SHP77 treated with DMSO at 0.1 percent for 48 hours (cell line): ENCODE measurements around the gene DHX35.
"Not testable (repeated sequence)": the region's sequence is repeated elsewhere in the genome, so short reads cannot be mapped to it uniquely, and the experiment has no call there.

Experiments
- DNase-seq: peaks from one replicate; lab custom pipeline; 2025; lab: John Stamatoyannopoulos, UW

DHX35 gene

DNA sequence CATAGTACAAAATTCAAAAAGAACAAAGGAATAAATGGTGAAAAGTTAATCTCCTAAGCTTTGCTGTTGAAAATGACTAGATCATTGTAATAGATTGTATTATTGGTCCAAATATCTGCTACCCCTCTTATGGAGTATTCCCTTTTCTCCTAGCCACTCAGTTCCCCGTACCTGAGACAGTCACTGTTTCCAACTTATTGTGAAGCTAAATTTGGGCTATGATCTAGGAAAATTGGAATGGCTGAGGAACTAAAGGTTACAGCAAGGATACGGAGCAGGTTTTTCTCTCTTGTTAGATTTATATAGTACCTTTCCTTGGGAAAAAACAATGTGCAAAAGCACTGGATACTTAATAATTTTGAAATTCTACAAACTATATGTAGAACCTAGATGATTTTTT lies 17.3 kb downstream of the DHX35 start:
- DNase-seq, result no peak

DNA sequence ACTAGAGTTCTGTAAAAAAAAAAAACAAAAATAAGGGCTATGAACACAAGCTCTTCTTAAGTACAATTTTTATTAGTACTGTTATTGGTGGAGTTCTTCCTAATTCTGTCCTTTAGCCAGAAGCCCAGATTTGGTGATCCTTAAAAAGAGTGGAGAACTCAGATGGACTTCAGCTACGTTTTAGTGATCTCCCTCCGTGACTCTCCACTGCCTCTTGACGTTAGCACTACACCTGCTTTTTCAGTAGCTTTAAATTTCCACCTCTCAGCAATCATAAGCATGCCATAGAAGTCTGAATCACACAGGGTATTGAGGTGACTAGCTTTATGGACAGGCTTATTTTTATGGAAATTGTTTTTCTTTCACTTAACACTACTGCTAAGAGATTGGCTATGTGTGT lies 17.7 kb downstream of the DHX35 start:
- no peak for DNase-seq

DNA sequence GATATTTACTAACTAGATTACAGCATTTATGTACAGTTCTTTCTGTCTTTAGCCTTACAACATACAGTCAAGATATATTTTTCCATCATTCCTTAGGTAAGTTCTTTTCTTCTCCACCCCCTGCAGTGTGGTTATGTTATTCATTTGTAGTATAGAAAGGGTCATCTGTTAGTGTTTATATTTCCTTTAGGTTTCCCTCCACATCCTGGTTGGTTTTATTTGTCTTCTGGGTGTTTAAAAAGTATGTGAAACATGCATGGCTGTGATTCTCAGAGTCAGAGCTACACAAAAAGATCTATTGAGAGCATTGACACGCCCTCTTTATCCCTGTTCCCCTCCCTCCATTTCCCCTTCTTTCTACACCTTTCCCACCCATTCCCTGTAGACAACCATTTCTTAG lies 20.1 kb downstream of the DHX35 start:
- no peak for DNase-seq

DNA sequence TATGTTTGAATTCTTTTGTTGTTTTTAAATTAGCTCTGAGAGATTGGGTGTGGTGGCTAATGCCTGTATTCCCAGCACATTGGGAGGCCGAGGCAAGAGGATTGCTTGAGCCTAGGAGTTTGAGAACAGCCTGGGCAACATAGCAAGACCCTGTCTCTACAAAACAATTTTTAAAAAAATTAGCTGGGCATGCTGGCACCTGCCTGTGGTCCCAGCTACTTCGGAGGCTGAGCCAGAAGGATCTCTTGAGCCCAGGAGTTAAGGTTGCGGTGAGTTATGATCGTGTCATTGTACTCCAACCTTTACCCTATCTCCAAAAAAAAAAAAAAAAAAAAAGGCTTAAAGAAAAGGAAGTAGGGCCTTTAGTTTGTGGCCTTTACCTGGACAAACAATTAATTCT lies 22.9 kb downstream of the DHX35 start:
- no peak for DNase-seq

DNA sequence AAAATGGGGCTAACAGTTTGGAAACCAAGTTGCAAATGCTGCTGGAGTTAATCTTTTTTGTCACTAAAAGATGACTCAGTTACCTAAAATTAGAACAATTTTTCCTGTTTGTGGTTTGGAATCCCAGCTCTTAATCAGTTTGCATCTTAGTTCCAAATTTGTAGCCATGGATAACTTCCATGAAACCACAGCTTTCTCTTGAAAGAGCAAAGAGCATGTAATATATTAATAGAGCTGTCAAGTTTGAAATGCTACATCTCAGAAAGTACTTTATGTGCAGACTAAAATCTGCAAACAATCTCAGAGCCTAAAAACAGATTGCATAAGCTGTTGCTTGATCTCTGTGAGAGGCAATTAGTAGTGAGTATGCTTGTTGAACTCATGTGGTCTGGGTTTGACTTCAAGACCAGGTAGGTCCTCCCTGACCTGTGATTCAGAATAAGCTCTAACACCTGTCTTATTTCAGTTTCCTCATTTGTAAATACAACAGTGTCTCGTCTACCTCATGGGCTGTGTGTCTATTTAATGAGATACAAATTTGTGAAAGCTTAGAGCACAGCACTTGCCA lies 23.5 kb downstream of the DHX35 start:
- DNase-seq, result no peak

DNA sequence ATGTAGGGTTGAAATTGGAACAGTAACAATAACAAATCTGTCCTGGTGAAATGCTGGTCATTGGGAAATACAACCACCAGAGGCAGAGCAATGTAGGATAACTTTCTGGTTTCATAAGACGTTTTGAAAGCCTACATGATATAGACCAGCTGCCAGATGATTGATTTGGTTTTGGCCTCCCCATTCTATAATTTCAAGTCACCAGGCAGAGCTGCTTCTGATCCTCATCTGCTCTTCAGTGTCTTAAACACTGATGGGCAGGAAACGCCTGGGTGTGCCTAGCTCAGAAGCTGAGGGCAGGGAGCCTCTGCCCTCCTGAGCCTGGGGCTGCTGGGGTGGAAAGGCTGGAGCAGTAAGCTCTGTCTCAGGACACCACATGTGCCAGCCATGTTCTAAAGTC lies 24.5 kb downstream of the DHX35 start:
- DNase-seq, result no peak

DNA sequence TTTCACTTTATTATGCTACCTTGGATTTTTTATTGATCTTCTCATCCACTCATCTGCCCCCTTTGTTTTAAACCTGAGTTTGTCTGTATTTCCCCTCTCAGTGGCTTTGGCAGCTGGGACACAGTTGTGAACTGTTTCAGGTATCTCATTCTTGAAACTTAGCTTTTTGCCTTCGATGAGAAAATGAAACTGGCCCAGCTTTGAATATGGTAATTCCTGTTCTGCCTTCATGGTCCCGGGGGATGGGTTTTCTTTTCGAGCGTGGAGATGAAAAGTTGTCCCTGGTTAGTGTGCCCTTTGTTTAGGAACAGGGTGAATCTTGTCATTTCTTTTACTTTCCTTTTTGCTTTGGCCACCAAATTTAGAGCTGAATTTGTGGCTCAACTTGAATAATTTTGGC lies 25.6 kb downstream of the DHX35 start:
- no peak for DNase-seq

DNA sequence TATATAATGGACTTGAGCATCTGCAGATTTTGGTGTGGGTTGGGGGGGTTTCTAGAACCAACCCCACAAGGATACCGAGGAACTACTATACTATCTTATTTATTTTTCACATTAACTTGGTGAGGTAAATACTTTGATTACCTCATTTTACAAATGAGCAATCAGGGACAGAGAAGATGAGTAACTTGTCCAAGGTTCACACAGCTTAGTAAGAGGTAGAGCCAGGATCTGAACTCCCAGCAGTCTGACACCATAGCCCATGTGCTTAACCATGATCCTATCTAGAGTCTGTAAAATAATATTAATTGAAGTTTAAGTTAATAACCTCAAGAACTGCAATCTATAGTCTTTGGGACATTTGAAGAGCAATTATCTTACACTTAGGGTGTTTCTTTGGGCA lies 28.6 kb downstream of the DHX35 start:
- DNase-seq, result no peak

DNA sequence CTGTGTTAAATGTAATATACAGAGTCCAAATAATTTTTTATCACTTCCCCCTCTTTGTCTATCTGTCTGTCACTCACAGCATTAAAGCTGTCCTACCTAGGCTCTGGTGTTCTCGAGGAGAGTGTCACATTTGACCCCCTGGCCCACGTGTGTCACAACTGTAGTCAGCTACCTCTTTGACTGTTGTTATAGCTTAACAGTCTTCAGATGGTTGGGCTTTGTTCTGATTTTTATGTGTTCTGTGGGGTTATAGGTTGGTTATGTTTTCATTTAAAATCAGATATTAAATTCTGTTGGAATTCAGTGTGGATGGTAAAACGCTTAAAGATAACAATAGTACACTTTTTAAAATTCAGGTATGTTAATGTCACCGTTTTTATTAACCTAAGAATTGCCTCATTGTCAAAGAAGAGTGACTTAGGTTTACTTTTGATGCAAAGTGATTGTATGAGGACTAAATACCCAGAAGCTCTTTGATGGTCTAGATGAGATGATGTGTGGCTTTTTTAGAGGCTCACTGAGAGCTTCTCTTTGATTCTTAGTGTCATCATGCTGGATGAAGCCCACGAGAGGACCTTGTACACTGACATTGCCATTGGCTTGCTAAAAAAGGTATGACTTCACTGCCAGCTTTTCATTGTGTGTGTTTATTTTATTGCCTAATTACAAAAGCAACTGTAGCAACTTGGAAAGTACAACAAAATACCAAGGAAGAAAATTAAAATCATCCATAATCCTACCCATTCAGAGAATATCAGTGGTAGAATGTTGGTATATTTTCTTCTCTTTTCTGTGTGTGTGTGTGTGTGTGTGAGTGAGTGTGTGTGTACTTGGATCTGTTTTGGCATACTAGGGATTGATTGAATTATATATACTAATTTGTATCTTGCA lies 29.9 kb downstream of the DHX35 start:
- DNase-seq, result no peak

DNA sequence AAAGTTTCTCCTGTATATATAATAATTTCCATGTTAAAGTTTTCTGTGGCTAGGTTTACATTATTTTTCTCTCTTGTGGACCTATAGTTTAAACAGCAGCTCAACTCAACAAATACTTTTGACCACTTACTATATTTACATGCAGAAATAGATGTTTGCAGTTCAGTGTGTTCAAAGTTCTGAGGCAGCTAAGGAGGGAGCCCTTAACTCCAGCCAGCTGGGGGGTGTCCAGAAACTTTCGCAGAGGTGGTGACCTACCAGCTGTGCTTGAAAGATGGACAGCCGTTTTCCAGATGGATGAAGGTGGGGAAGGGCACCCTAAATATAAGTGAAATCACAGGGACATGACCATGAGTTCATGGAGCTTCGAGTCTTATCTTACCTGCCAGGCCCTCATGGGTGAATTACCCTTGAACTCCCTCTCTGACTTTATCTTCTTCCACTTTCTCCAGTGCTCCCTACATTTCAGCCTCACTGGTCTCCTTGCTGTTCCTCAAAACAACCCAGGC lies 33.4 kb downstream of the DHX35 start:
- DNase-seq, result no peak

DNA sequence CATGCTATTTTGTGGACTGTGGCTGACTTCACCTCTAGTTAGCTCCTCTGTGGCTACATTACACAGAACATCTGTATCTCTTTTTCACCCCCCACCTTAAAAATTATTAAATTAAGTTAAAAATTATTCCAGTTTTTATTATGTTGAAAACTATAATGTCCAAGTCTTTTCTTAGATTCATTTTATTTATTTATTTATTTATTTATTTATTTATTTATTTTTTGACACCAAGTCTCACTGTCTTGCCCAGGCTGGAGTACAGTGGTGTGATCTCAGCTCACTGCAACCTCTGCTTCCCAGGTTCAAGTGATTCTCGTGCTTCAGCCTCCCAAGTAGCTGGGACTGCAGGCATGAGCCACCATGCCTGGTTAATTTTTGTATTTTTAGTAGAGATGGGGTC lies 34.7 kb downstream of the DHX35 start:
- not testable (repeated sequence) for DNase-seq

DNA sequence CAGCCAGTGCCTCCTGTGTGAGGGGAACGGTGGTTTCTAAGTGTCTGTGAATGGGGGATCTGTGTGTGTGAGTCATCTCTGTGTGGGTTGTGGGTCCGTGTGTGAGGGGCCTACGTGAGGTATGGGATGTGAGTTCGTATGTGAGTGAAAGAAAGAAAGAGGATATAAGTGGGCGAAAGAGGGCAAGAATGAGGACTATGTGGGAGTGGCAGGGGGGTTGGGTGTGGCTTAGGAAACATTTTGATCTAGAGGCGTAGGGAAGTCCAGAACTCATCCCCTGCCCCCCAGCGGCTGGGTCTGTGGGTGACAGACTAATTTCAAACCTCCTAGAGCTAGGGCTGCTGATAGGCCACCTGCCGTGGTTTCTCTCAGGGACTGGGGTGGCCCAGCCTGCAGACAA lies 35.5 kb downstream of the DHX35 start:
- DNase-seq, result no peak

DNA sequence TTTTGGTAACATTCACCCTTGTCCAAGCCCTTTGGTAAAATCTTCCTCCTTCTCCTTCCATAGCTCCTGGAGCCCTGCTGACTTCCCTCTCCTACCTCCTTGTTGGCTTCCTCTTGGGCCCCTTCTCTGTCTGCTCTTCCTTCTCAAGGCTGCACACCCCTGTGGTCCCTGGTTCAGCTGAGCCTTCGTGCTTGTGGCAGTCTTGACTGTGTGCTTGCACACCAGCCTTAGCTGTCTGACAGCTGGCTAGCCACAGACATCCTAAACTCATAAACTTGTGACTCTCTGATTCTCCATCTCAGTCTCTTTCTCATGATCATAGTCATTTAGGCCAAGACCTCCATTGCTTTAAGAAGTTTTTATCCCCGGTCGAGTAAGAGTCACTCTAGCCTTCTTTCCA lies 37.1 kb downstream of the DHX35 start:
- no peak for DNase-seq

DNA sequence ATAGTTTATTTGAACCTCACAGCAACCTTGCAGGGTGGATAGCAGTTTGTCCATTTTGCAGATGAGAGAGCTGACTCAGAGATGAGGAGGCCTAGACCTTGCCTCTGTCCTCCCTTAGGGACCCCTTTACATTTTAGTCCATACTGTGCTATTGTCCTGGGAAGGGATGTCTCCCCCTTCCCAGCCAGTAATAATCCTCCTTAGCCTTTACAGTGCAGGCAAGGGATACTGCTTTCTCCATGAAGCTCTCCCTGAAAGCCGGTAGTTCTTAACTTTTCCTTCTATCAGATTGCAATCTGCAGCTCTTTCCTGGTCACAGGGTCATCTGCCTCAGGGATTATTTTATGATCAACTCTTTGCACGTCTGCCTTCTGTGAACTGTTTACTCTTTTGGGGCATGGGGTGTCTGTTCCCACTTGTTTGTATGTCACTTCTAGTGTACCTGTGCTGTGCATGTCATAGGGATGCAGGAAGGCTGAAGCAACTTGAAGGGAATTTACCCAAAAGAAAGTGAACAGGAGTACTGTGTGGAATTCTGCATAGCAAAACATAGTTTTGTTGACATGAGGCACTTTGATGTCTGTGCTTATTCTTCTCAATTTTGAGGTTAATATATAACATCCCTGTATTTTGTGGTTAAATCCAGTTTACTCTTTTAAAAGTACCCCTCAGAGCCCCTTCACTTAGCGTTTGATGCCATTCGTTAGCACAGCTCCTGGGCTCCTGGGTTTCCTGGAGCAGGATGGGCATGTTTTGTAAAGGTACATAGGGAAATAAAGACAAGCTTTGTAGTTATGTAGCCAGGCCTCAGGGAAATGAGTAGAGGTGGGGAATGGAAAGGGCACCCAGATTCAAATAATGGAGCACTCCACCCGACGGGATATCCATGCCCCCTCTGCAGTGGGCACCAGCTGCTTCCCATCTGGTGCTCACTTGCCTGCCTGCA lies 38.1 kb downstream of the DHX35 start:
- no peak for DNase-seq

DNA sequence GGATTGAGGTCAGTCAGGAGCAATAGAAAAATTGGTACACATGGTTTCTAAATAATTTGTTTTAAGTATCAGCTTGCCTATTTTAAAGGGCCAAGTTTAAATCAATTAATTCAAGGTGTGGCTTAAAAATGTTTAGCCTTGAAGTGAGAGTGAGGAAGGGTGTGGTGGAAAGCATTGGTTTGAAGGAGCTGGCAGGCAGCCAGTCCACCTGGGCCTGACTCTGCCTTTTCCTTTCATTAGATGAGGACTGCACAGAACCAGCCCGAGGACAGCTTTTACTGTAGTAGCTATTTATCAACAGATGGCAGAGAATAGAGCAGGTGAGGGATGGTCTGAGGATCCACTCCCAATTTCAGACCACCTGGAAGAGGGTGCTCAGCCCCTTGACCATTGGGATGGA lies 42.4 kb downstream of the DHX35 start:
- no peak for DNase-seq

DNA sequence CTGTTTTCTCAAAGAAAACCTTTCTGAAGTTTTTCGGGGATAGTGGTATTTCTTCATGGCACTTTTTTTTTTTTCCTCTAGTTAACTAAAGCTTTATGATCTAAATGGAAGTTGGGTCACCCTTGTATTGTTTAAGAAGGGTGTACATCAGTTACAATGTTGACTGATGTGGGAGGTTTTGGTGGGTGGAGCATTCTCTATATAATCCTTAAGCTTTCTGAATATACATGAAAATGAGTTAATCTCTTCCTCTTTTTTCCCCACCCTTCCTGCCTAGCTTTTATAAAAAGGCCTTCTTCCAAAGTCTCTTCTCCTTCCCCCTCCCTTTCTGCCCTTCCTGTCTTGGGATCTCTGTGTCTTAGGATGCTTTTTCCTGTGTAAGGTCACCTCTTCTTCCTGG lies 47.2 kb downstream of the DHX35 start:
- no peak for DNase-seq

DNA sequence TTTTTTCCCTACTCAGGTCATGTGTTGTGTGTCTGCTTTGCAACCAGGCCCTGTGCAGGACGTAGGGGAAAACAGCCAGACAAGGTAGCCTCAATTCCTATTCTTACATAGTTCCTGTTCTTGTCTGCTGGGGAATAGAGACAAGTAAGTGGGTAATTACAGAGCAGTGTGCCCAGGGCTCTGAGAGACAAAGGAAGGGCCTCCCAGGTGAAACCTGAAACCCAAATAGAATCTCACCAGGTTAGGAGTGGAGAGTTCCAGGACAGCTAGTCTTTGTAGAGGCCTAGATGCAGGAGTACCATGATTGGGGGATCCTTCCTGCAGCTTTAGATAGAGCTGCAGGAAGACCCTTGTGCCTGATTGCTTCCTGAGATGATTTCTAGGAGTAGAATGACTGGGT lies 48.4 kb downstream of the DHX35 start:
- DNase-seq, result no peak

DNA sequence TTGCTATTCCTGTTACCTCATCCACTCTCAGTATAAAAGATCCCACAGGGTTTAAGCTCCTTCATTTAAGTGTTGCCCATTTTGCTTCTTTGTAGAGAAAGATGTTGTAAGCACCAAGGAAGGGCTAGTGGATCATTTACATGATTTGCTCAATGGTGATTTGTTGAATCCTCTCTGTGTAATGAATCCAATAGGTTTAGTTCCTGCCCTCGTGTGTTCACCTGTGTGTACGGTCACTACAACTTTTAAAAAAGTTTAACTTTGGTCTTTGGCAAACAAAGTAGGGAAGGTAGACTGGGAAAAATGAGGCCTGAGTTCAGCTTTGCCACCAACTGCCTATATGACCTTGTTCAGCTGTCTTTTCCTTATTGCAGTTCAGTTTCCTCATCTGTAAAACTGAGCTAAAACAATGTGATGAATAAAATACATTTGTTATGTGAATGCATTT lies 51.5 kb downstream of the DHX35 start:
- no peak for DNase-seq

DNA sequence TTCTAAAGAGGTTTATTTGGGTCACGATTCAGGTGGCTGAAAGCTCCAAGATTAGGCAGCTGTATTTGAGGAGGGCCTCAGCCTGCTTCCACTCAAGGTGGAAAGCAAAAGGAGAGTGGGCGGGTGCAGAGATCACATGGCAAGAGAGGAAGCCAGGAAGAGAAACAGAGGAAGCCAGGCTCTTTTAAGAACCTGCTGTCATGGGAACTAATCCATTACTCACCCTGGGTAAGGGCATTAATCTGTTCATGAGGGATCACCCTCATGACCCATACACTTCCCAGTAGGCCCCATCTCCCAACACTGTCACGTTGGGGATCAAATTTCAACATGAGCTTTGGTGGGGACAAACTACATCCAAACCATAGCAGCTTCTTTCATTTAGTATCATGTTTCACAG lies 53.9 kb downstream of the DHX35 start:
- DNase-seq, result no peak

DNA sequence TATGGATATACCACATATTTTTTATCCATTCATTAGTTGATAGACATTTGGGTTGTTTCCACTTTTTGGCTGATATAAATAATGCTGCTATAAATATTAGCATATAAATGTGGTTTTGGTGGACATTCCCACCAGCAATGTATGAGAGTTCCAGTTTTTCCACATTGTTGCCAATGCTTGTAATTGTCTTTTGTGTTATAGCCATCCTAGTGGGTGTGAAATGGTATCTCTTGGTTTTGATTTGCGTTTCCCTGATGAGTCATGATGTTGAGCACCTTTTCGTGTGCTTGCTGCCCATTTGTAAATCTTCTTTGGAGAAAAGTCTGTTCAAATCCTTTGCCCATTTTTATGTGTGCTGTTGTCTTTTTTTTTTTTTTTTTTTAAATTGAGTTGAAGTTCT lies 54.4 kb downstream of the DHX35 start:
- no peak for DNase-seq

DNA sequence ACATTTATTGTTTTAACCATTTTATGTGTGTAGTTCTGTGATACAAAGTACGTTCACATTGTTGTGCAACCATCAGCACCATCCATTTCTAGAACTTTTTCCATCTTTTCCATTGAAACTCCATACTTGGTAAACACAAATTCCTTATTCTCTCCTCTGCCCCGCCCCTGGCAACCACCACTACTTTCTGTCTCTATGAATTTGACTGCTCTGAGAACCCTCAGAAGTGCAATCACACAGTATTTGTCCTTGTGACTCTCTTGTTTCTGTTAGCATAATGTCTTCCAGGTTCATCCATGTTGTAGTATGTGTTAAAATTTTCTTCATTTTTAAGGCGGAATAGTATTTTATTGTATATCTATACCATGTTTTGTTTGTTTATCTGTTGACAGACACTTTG lies 56.9 kb downstream of the DHX35 start:
- DNase-seq, result no peak

DNA sequence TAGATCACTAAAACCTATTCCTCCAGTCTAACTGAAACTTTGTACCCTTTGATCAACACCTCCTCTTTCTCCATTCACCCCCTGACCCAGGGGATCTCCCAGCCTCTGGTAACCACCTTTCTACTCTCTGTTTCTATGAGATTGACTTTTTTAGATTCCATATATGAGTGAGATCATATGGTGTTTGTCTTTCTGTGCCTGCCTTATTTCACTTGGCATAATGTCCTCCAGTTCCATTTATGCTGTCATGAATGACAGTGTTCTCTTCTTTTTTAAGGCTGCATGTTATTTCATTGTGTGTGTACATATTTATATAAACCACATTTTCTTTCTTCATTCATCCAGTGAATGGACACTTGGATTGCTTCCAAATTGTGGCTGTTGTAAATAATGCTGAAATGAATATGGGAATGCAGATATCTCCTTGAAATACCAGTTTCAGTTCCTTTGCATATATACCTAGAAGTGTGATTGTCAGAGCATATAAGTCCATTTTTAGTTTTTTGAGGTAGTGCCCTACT lies 57.7 kb downstream of the DHX35 start:
- DNase-seq, result no peak
